Measurements from ENCODE around the gene LRRTM3.

- TF ChIP-seq RAD21 (IDR thresholded peaks at IDR 0.05; ENCODE audit: low read depth) (no peak), TAF1 (IDR thresholded peaks at IDR 0.05; ENCODE audit: low read depth) (no peak), TCF12 (IDR thresholded peaks at IDR 0.05; ENCODE audit: low read depth) (no peak), MAX (IDR thresholded peaks at IDR 0.05) (no peak), FOXM1 (IDR thresholded peaks at IDR 0.05; ENCODE audit: borderline replicate concordance, low read depth) (no peak), CEBPB (IDR thresholded peaks at IDR 0.05) (no peak), TEAD4 (IDR thresholded peaks at IDR 0.05) (no peak), EP300 (IDR thresholded peaks at IDR 0.05; ENCODE audit: borderline replicate concordance) (no peak)
- TF ChIP-seq, protein P1, sequence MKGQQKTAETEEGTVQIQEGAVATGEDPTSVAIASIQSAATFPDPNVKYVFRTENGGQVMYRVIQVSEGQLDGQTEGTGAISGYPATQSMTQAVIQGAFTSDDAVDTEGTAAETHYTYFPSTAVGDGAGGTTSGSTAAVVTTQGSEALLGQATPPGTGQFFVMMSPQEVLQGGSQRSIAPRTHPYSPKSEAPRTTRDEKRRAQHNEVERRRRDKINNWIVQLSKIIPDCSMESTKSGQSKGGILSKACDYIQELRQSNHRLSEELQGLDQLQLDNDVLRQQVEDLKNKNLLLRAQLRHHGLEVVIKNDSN (IDR thresholded peaks at IDR 0.05) = no peak
- TF ChIP-seq, protein P2, sequence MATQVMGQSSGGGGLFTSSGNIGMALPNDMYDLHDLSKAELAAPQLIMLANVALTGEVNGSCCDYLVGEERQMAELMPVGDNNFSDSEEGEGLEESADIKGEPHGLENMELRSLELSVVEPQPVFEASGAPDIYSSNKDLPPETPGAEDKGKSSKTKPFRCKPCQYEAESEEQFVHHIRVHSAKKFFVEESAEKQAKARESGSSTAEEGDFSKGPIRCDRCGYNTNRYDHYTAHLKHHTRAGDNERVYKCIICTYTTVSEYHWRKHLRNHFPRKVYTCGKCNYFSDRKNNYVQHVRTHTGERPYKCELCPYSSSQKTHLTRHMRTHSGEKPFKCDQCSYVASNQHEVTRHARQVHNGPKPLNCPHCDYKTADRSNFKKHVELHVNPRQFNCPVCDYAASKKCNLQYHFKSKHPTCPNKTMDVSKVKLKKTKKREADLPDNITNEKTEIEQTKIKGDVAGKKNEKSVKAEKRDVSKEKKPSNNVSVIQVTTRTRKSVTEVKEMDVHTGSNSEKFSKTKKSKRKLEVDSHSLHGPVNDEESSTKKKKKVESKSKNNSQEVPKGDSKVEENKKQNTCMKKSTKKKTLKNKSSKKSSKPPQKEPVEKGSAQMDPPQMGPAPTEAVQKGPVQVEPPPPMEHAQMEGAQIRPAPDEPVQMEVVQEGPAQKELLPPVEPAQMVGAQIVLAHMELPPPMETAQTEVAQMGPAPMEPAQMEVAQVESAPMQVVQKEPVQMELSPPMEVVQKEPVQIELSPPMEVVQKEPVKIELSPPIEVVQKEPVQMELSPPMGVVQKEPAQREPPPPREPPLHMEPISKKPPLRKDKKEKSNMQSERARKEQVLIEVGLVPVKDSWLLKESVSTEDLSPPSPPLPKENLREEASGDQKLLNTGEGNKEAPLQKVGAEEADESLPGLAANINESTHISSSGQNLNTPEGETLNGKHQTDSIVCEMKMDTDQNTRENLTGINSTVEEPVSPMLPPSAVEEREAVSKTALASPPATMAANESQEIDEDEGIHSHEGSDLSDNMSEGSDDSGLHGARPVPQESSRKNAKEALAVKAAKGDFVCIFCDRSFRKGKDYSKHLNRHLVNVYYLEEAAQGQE (IDR thresholded peaks at IDR 0.05; ENCODE audit: low read depth) = no peak
Observed at GRCh38 chr10:66934711-66935110, 8.9 kb downstream of the LRRTM3 start.
